MCF 10A (cell line): ENCODE measurements around the gene ARL4C. TPM values are rescaled to one million over a fixed set of nuclear protein-coding genes. Genes with fewer than 3 reads are reported as not detected.

Experiments
- BruUV-seq: library from RNA; stranded (reverse); fragments of 400-500 nt; replicated peaks from 2 replicates; lab custom pipeline; 2021; lab: Mats Ljungman, UMichigan
- CTCF ChIA-PET: fragments of 300-600 bp; sonication (Branson Sonifier 250); formaldehyde crosslinking; extraction: SDS; loops from one replicate; lab custom pipeline; 2021; ENCODE audit warnings: antibody characterized with exemption, inconsistent platforms; lab: Yijun Ruan, JAX
- POLR2A ChIA-PET: fragments of 300-600, 350-650 bp; sonication (Branson Sonifier 250); formaldehyde crosslinking; extraction: SDS; loops from one replicate; lab custom pipeline; 2020; ENCODE audit warnings: antibody characterized with exemption, inconsistent platforms; lab: Yijun Ruan, JAX
- DNase-seq: peaks from one replicate; pipeline ENCODE4 v3.0.0-alpha.2; 2018; ENCODE audit not compliant: unreplicated experiment
- H3K27ac Mint-ChIP-seq: one replicate; pipeline ENCODE4 v1.8.0; 2022; ENCODE audit warnings: mild to moderate bottlenecking, low read depth, mixed read lengths; ENCODE audit not compliant: unreplicated experiment
- H3K27me3 Mint-ChIP-seq: one replicate; pipeline ENCODE4 v1.8.0; 2022; ENCODE audit warnings: mixed read lengths; ENCODE audit not compliant: insufficient read depth, unreplicated experiment
- H3K36me3 Mint-ChIP-seq: one replicate; pipeline ENCODE4 v1.8.0; 2022; ENCODE audit warnings: mild to moderate bottlenecking, moderate library complexity, mixed read lengths; ENCODE audit not compliant: insufficient read depth, unreplicated experiment
- H3K4me1 Mint-ChIP-seq: one replicate; pipeline ENCODE4 v1.8.0; 2022; ENCODE audit warnings: mixed read lengths; ENCODE audit not compliant: insufficient read depth, unreplicated experiment
- H3K4me3 Mint-ChIP-seq: one replicate; pipeline ENCODE4 v1.8.0; 2022; ENCODE audit warnings: mild to moderate bottlenecking, moderate library complexity, mixed read lengths; ENCODE audit not compliant: unreplicated experiment
- H3K9me3 Mint-ChIP-seq: one replicate; pipeline ENCODE4 v1.8.0; 2022; ENCODE audit warnings: mixed read lengths; ENCODE audit not compliant: unreplicated experiment
- intact Hi-C: fragments of 100-400 bp; cut with micrococcal nuclease; formaldehyde crosslinking; loops from 2 replicates; pipeline ENCODE4 v1.14.1; 2022
- total RNA-seq: library from RNA; stranded (reverse); gene quantifications from 2 replicates; pipeline ENCODE4 v1.2.3, GENCODE V29; 2022
- TF ChIP-seq, protein P1 (sequence below): fragments of 200-600 bp; IDR thresholded peaks from one replicate; pipeline ENCODE4 v1.8.0; 2022; ENCODE audit warnings: antibody characterized with exemption, mild to moderate bottlenecking; ENCODE audit not compliant: unreplicated experiment

ARL4C gene
- total RNA-seq, 1 experiment from 2014 or later: 3.5 TPM

DNA sequence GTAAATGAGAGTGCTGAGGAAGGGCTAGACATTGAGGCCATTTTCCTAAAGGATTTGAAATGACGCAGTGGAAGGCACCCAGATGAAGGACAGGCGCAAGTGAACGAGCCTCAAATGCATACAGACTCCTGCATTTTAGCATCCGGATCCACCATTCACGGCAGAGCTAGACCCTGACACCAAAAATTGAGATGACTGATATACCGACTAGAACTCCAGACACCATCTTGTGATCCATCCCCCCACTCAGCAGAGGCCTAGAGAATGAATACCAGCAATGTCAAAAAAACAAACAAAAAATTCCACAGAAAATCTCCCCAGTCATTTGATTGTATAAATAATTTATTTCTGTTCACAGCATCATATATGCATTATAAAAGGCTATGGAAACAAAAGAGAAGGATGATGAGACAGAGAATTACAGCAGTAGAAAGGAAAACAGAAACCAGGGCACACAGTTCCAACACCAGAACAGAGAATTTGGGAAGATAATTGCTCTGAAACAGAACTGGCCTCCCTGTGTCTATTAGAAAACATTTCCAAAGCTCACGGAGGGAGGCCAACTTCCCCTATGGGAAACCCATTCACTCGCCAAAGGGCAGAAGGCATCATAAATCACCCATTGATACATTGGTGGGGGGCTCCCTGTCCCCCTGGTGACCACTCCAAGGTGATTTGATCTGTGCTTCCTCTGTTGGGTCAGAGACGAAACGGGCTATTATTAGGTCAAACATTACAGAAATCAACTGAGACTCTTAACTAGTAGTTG lies 4.0 kb downstream of the ARL4C start:
- peak overlapping the region; percentile 18 for H3K4me3 Mint-ChIP-seq
- ChIA-PET CTCF (interaction anchor here (0.5 to 0.6 kb wide), 3 partner anchors 194 to 517 kb away, joined by 3 to 5 read pairs (median 4); no protein-coding TSS in a partner anchor), POLR2A (interaction anchor here (0.6 to 2.1 kb wide), 6 partner anchors 39 to 188 kb away, joined by 3 to 7 read pairs (median 4); no protein-coding TSS in a partner anchor)
- TF ChIP-seq, protein P1, sequence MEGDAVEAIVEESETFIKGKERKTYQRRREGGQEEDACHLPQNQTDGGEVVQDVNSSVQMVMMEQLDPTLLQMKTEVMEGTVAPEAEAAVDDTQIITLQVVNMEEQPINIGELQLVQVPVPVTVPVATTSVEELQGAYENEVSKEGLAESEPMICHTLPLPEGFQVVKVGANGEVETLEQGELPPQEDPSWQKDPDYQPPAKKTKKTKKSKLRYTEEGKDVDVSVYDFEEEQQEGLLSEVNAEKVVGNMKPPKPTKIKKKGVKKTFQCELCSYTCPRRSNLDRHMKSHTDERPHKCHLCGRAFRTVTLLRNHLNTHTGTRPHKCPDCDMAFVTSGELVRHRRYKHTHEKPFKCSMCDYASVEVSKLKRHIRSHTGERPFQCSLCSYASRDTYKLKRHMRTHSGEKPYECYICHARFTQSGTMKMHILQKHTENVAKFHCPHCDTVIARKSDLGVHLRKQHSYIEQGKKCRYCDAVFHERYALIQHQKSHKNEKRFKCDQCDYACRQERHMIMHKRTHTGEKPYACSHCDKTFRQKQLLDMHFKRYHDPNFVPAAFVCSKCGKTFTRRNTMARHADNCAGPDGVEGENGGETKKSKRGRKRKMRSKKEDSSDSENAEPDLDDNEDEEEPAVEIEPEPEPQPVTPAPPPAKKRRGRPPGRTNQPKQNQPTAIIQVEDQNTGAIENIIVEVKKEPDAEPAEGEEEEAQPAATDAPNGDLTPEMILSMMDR: no peak
- H3K27me3 Mint-ChIP-seq: no peaks in the 10 kb centered on the region
- no peak for DNase-seq
- H3K27ac Mint-ChIP-seq: peak overlapping the region; percentile 17
- H3K4me1 Mint-ChIP-seq: peaks cover 29% of the 10 kb centered on the region
- BruUV-seq: no TSS peak
- intact Hi-C loops: no loop called here
- H3K9me3 Mint-ChIP-seq: no peaks in the 10 kb centered on the region
- no peaks in the 10 kb centered on the region for H3K36me3 Mint-ChIP-seq

DNA sequence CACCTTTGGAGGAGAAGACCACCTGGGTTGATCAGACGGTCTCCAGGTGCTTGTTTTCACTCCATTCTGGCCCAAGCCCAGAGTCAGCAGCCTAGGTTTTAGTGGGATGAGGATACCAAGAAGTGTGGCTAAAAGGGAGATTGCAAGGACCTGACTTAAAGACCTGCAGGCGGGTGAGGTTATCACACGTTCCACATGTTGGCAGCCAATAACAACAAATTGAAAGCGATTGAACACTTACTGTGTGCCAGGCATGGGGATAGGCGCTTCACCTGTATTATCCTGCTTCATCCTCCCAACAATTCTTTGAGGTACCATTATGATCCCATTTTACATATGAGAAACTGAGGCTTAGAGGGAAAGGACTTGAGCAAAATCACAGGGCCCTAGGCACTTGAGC lies 5.0 kb downstream of the ARL4C start:
- Mint-ChIP-seq H3K27ac (no peak overlapping the region), H3K27me3 (no peaks in the 10 kb centered on the region), H3K4me1 (peaks cover 29% of the 10 kb centered on the region), H3K36me3 (no peaks in the 10 kb centered on the region), H3K4me3 (no peak overlapping the region), H3K9me3 (no peaks in the 10 kb centered on the region)
- BruUV-seq: no TSS peak
- ChIA-PET CTCF (no interaction called here), POLR2A (interaction anchor here (0.7 kb wide), 2 partner anchors 44 to 70 kb away, joined by 3 read pairs; no protein-coding TSS in a partner anchor)
- TF ChIP-seq, protein P1: no peak
- intact Hi-C loops: no loop called here
- no peak for DNase-seq

DNA sequence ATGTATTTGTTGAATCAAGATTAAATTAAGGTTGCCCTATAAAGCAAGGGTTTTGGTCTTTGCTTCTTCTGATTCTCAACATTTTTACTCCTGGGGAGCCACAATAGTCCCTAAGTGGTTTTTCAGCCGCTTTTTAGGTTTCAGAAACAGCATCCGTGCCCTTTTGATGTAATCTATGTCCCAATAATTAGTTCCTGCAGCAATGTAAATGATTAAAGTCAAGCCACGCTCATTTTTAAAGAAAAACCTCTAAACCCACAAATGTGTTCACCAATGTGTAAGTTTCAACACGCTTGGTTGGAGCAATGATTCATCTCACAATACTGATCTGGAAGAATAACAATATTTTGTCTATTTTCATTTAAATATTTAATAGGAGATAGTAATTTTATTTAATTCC lies 5.6 kb downstream of the ARL4C start:
- no peaks in the 10 kb centered on the region for H3K27me3 Mint-ChIP-seq
- ChIA-PET CTCF (no interaction called here), POLR2A (no interaction called here)
- intact Hi-C loops: no loop called here
- H3K27ac Mint-ChIP-seq: no peak overlapping the region
- no peak overlapping the region for H3K4me3 Mint-ChIP-seq
- no peaks in the 10 kb centered on the region for H3K9me3 Mint-ChIP-seq
- peaks cover 29% of the 10 kb centered on the region for H3K4me1 Mint-ChIP-seq
- DNase-seq: no peak
- BruUV-seq: no TSS peak
- TF ChIP-seq, protein P1: no peak
- H3K36me3 Mint-ChIP-seq: no peaks in the 10 kb centered on the region

DNA sequence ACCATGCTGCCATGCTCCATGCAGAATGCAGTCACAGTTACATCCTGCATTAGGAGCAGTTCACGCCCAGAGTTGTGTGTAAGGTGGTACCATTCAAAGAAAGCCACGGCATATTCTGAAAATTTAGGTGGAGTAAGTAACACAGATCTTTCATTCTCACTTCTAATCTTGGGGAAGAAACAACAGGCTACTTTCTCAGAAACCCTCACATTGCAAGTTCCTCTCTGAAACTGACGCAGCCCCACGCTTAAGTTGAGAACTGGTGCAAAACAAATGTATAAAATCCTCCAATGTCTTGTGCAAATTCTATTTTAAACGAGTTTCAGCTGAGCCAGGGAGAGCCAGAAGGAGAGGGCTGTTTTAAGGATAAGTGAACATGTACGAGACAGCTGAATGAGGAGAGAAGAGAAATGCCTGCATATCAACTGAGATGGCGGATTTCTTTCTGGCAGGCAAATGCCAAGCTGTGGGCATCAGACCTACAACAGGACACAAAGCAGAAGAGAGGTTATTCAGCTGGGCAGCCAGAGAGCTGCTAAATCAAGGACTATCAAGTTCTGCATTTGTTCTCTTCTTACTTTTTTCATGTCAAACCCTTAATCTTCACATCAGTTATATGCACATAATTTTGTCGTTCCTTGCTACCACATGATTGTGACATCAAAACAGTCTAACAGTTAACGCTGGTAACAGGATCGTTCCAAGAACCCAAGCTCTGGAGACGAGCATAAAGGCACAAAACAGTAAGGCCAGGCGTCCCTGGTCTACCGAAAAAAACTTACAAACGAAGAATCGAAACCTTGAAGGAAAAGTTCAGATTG lies 6.4 kb downstream of the ARL4C start:
- TF ChIP-seq, protein P1: no peak
- intact Hi-C loops: no loop called here
- Mint-ChIP-seq H3K27me3 (no peaks in the 10 kb centered on the region), H3K4me1 (peaks cover 23% of the 10 kb centered on the region), H3K36me3 (no peaks in the 10 kb centered on the region), H3K27ac (no peak overlapping the region), H3K4me3 (no peak overlapping the region), H3K9me3 (no peaks in the 10 kb centered on the region)
- BruUV-seq: no TSS peak
- ChIA-PET CTCF (interaction anchor here (0.6 kb wide), 1 partner anchor 245 kb away, joined by 6 read pairs; no protein-coding TSS in a partner anchor), POLR2A (interaction anchor here (0.6 kb wide), 1 partner anchor 77 kb away, joined by 3 read pairs; no protein-coding TSS in a partner anchor)
- no peak for DNase-seq
